Activated B cell treated with CpG ODN at 0.5 μM for 24 hours (primary cell): ENCODE results near the gene HS6ST2. TPM values are rescaled to one million over a fixed set of nuclear protein-coding genes. Genes with fewer than 3 reads are reported as not detected.
"Not testable (repeated sequence)": the region's sequence is repeated elsewhere in the genome, so short reads cannot be mapped to it uniquely, and the experiment has no call there.

ENCODE experiments used
- ATAC-seq: fragments of 200-7000 bp; cut with Tn5 transposase; one replicate; pipeline ENCODE4 v1.10.0; 2021; ENCODE audit warnings: low read depth, mild to moderate bottlenecking, moderate library complexity
- CTCF ChIA-PET: fragments of 350-600 bp; sonication (Branson Sonifier 250); formaldehyde crosslinking; loops from one replicate; lab custom pipeline; 2021; ENCODE audit warnings: antibody characterized with exemption; lab: Charles Lee
- POLR2A ChIA-PET: fragments of 350-600 bp; sonication (Branson Sonifier 250); formaldehyde crosslinking; loops from one replicate; lab custom pipeline; 2021; ENCODE audit warnings: antibody characterized with exemption; lab: Charles Lee
- DNase-seq: peaks from one replicate; pipeline ENCODE4 v3.0.0; 2022
- H3K27ac Mint-ChIP-seq: one replicate; pipeline ENCODE4 v1.8.0; 2020; ENCODE audit warnings: mixed read lengths
- H3K27me3 Mint-ChIP-seq: one replicate; pipeline ENCODE4 v1.8.0; 2021; ENCODE audit warnings: mixed read lengths
- H3K36me3 Mint-ChIP-seq: one replicate; pipeline ENCODE4 v1.8.0; 2021; ENCODE audit warnings: low read depth, mixed read lengths
- H3K4me1 Mint-ChIP-seq: one replicate; pipeline ENCODE4 v1.8.0; 2021; ENCODE audit warnings: mixed read lengths
- H3K4me3 Mint-ChIP-seq: one replicate; pipeline ENCODE4 v1.8.0; 2020; ENCODE audit warnings: mild to moderate bottlenecking, mixed read lengths
- H3K9me3 Mint-ChIP-seq: one replicate; pipeline ENCODE4 v1.8.0; 2020; ENCODE audit warnings: mixed read lengths
- CTCF ChIP-seq: fragments of 200-600 bp; IDR thresholded peaks from one replicate; pipeline ENCODE4 v1.8.0; 2022; ENCODE audit warnings: antibody characterized with exemption, mild to moderate bottlenecking
- intact Hi-C: fragments of 100-400 bp; cut with micrococcal nuclease; formaldehyde crosslinking; loops from one replicate; pipeline ENCODE4 v1.15.1; 2024
- total RNA-seq: library from RNA; stranded (reverse); gene quantifications from 2 replicates; pipeline ENCODE4 v1.2.3, GENCODE V29; 2022

The HS6ST2 gene
- total RNA-seq, 1 donor from 2014 or later, result not detected

- H3K36me3 Mint-ChIP-seq, result no peaks in the 10 kb centered on the region
- intact Hi-C loops, result no loop called here
- no peaks in the 10 kb centered on the region for H3K9me3 Mint-ChIP-seq
- no peak overlapping the region for H3K27ac Mint-ChIP-seq
- H3K4me3 Mint-ChIP-seq, result no peak overlapping the region
- DNase-seq (no peak), ATAC-seq (no peak)
- TF ChIP-seq CTCF, result no peak
- CTCF ChIA-PET, result no interaction called here
- POLR2A ChIA-PET, result no interaction called here
- peaks cover 14% of the 10 kb centered on the region for H3K27me3 Mint-ChIP-seq
- peaks cover 9% of the 10 kb centered on the region for H3K4me1 Mint-ChIP-seq
These were observed 1.8 kb downstream of the HS6ST2 start for GRCh38 chrX:132956421-132957210.

DNA sequence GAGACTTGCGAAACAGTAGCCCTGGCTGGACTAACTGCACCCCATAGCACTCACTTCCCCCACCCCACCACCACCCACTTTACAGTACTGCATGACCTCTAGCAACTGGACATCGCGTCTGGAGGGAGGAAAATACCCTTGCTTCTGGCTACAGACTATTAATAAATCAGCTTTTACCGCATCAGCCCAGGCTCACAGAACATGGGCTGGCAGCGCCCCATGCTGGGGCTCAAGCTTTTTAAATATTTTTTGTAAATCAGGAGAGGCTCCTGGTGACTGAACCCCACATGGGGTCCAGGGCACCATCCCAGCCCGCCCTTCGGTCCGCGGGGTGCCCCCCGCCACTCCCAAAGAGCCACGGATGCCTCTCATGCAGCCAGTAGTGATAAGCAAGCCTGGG lies 2.7 kb downstream of the HS6ST2 start:
- no peaks in the 10 kb centered on the region for H3K9me3 Mint-ChIP-seq
- intact Hi-C loops, result no loop called here
- ChIA-PET CTCF (no interaction called here), POLR2A (no interaction called here)
- H3K4me3 Mint-ChIP-seq, result no peak overlapping the region
- DNase-seq (no peak), ATAC-seq (no peak)
- H3K36me3 Mint-ChIP-seq, result no peaks in the 10 kb centered on the region
- H3K4me1 Mint-ChIP-seq, result peaks cover 9% of the 10 kb centered on the region
- peaks cover 14% of the 10 kb centered on the region for H3K27me3 Mint-ChIP-seq
- TF ChIP-seq CTCF, result no peak
- no peak overlapping the region for H3K27ac Mint-ChIP-seq

GRCh38 chrX:132954323-132954722 lies 4.1 kb downstream of the HS6ST2 start:
- ATAC-seq, result no peak

GRCh38 chrX:132953354-132953753 lies 5.1 kb downstream of the HS6ST2 start:
- no peaks in the 10 kb centered on the region for H3K9me3 Mint-ChIP-seq
- no peaks in the 10 kb centered on the region for H3K36me3 Mint-ChIP-seq
- CTCF ChIA-PET, result no interaction called here
- no peak for TF ChIP-seq CTCF
- H3K4me3 Mint-ChIP-seq, result no peak overlapping the region
- H3K4me1 Mint-ChIP-seq, result peaks cover 6% of the 10 kb centered on the region
- H3K27me3 Mint-ChIP-seq, result peaks cover 11% of the 10 kb centered on the region
- ATAC-seq (no peak), DNase-seq (no peak)
- POLR2A ChIA-PET, result no interaction called here
- no peak overlapping the region for H3K27ac Mint-ChIP-seq
- intact Hi-C loops, result no loop called here

More at GRCh38 chrX:132954323-132954722, 4.1 kb downstream of the HS6ST2 start:
- intact Hi-C loops, result no loop called here
- ChIA-PET CTCF (no interaction called here), POLR2A (no interaction called here)
- H3K27me3 Mint-ChIP-seq, result peaks cover 11% of the 10 kb centered on the region
- TF ChIP-seq CTCF, result no peak
- no peak overlapping the region for H3K27ac Mint-ChIP-seq
- DNase-seq, result no peak
- H3K9me3 Mint-ChIP-seq, result no peaks in the 10 kb centered on the region
- H3K36me3 Mint-ChIP-seq, result no peaks in the 10 kb centered on the region
- no peak overlapping the region for H3K4me3 Mint-ChIP-seq
- H3K4me1 Mint-ChIP-seq, result peaks cover 9% of the 10 kb centered on the region

DNA sequence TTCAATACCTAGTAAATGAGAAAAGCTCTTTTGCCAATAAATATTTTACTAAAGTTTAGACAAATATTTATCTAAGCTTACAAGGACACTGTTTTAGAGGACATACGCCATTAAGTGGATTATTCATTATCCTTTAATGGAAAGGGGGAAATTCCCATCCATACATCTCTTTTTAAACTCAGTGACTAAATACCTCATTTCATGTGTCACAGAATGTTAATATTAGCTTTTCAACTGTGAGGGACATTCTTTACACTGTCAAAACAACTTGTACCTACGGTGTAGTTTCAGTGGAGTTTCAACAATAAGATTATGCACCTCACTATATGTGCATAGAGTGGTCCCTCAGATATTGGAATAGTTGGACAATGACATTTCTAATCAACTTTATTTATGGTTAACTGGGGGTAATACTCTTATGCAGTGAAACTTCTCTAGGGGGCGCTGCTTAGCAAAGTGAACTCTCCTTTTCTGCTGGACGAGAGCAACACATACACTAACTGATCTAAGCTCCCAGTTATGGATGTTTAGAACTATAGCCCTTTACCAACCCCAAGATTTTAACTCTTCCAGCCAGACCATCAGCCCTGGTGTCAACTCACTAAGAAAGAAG lies 9.7 kb downstream of the HS6ST2 start:
- DNase-seq, result no peak
- POLR2A ChIA-PET, result no interaction called here
- no peak for TF ChIP-seq CTCF
- Mint-ChIP-seq H3K27me3 (no peaks in the 10 kb centered on the region), H3K4me3 (no peak overlapping the region), H3K27ac (no peak overlapping the region), H3K36me3 (no peaks in the 10 kb centered on the region), H3K4me1 (no peaks in the 10 kb centered on the region), H3K9me3 (peaks cover 3% of the 10 kb centered on the region)
- ATAC-seq, result no peak
- CTCF ChIA-PET, result no interaction called here
- intact Hi-C loops, result no loop called here

DNA sequence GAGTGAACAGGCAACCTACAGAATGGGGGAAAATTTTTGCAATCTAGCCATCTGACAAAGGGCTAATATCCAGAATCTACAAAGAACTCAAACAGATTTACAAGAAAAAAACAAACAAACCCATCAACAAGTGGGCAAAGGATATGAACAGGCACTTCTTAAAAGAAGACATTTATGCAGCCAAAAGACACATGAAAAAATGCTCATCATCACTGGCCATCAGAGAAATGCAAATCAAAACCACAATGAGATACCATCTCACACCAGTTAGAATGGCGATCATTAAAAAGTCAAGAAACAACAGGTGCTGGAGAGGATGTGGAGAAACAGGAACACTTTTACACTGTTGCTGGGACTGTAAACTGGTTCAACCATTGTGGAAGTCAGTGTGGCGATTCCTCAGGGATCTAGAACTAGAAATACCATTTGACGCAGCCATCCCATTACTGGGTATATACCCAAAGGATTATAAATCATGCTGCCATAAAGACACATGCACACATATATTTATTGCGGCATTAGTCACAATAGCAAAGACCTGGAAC lies 13.3 kb downstream of the HS6ST2 start:
- POLR2A ChIA-PET, intact Hi-C loops, DNase-seq, H3K4me1 Mint-ChIP-seq, CTCF ChIA-PET, H3K4me3 Mint-ChIP-seq, H3K9me3 Mint-ChIP-seq, H3K27me3 Mint-ChIP-seq, H3K27ac Mint-ChIP-seq, ATAC-seq, H3K36me3 Mint-ChIP-seq: not testable (repeated sequence)
